GM12872 (cell line): ENCODE data around the gene SYAP1.

Source experiments
- TF ChIP-seq, protein P1 (sequence below): IDR thresholded peaks from 3 replicates; pipeline ENCODE4 v1.5.1; 2011; ENCODE audit warnings: low read depth, mild to moderate bottlenecking, low read length, moderate library complexity; ENCODE audit not compliant: insufficient read depth

Gene SYAP1

DNA sequence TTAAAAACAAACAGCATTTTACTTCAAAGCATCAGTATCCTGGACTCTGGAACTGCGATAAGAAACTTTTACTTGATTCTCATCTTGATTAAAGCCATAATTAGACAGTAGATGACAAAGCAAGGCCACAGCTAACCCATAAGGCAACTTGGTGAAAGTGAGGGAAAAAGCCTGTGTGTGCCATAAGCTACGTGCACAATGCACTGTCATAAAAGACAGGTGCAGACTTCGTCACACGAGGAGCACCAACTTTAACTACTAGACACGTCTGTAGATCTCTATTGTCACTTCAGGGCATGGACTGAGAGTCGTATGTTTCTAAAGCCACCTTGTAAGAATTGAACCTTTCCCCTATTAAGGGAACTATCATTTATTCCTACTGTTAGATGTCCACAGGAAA, 20.0 kb upstream of the SYAP1 start:
- TF ChIP-seq, protein P1, sequence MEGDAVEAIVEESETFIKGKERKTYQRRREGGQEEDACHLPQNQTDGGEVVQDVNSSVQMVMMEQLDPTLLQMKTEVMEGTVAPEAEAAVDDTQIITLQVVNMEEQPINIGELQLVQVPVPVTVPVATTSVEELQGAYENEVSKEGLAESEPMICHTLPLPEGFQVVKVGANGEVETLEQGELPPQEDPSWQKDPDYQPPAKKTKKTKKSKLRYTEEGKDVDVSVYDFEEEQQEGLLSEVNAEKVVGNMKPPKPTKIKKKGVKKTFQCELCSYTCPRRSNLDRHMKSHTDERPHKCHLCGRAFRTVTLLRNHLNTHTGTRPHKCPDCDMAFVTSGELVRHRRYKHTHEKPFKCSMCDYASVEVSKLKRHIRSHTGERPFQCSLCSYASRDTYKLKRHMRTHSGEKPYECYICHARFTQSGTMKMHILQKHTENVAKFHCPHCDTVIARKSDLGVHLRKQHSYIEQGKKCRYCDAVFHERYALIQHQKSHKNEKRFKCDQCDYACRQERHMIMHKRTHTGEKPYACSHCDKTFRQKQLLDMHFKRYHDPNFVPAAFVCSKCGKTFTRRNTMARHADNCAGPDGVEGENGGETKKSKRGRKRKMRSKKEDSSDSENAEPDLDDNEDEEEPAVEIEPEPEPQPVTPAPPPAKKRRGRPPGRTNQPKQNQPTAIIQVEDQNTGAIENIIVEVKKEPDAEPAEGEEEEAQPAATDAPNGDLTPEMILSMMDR: no peak

DNA sequence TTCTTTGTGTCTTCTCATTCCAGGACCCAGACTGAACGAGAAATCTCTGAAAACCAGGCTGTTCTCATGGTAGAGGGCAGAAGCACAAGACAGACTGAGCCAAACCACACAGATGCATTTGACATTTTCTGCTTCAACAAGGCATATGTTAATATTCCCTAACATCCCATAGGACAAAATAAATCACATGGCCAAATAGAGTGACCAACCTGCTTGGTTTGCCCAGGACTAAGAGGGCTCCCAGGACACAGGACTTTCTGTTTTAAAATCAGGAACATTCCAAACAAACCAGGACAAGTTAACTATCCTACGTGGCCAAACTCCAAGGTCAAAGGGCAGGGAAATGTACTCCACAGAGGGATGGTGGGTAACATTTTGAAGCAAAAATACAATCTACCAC, 18.7 kb upstream of the SYAP1 start:
- TF ChIP-seq, protein P1: no peak

DNA sequence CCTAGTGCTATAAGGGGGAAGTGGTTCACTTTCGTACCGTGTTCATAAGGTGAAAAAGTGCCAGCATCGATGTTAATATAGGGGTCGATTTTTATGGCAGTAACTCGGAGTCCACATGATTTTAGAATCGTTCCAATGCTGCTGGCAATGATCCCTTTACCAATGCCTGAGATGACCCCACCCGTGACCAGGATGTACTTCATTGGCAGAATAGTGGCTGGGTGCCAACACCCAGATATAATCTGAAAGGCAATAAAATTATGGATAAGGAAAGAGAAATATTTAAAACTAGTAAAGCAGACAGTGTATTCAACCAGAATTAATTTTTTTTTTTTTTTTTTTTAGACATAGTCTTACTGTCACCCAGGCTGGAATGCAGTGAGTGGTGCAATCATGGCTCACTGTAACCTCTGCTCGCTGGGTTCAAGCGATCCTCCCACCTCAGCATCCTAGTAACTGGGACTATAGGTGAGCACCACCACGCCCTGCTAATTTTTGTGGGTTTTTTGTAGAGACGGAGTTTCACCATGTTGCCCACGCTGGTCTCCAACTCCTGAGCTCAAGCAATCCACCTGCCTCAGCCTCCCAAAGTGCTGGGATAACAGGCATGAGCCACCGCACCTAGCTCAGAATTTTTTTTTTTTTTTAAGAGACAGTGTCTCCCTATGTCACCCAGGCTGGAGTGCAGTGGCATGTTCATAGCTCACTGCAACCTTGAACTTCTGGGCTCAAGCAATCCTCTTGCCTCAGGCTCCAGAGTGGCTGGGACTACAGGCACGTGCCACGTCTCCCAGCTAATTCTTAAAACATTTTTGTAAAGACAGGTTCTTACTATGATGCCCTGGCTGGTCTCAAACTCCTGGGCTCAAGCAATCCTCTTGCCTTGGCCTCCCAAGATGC, 16.5 kb upstream of the SYAP1 start:
- TF ChIP-seq, protein P1: no peak

DNA sequence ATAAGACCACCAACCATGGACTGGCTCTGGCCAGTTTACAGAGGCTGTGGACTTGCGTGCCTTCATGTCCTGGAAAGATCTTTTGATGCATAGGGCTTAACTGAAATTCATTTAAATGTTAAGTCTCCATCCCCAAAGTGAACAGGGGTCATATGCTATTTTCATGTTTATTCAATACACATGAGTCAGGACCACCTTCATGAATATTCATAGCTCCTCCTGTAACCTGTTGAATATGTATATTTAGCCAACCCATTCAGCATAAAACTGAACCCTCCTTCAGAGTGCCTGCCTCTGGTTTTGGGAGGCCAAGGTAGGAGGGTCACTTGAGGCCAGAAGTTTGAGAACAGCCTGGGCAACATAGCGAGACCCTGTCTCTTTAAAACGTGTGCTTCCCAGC, 14.0 kb upstream of the SYAP1 start:
- TF ChIP-seq, protein P1: no peak

DNA sequence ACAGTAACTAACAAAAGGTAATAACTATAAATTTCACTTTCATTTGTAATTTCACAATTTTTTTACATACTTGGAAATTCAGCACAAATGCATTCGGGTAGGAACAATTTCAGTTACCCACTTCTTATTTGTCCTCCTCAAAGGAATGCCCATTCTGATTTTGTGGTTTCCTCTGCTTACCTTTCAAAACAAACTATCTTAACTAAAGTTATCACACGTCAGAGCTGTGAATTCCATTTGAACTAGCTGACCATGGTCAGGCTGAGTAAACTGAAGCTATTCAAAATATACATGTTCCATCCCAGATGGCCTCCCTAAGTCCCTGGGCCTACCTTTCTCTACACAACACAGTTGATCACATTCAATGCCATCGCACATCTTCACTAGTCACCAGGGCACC, 11.4 kb upstream of the SYAP1 start:
- TF ChIP-seq, protein P1: no peak

DNA sequence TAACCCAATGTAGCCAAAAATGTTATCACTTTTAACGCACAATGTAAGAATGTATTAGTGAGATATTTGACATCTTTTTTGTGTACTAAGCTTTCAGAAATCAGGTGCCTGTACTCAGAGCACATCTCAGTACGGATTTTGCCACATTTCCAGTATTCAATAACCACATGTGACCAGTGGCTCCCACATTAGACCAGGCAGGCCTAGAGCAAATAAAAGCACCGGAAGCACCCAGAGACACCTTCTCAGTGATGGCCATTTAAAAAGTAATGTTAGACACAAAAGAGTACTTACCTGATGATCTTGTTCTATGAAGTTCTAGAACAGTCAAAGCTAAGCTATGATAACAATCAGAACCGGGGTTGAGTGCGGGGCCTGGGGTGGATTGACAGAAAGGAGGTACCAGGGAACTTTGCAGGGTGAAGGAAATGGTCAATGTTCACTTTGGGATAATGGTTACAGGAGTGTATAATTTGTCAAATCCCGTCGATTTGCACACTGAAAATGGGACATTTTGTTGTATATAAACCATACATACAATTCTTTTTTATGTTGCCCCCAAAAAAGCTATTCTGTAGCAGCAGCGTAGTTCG, 8.1 kb upstream of the SYAP1 start:
- TF ChIP-seq, protein P1: no peak

DNA sequence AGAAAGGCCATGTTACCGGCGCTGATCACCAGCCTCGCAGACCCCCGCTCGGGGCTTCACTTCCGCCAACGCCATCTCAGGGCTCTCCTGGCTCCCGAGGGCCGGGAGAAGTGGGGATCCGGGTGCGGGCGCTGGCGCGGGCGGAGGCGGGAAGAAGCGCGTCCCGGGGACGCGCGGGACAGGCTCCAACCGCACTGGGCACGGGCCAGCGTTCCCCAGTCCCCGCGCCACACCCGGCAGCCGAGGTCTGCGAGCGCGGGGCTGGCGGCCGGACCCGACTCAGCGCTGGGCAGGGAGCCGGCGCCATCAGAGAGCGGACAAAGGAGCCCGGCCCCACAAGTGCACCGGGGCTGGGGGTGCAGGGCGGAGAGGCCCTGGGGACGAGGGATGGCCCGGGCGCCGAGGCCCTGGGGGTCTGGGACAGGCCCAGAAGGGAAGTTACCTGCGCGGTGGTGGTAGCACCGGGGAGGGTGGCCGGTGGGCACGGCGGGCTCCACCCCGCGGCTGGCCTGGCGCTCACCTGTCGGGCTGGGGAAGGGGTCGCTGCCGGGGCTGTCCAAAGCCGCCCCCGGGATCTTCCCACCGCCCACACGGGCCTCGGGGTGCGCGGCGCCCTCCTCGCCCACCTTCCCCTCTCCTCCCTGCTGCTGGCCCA, 7.4 kb upstream of the SYAP1 start:
- TF ChIP-seq, protein P1: no peak
